Fibroblast of lung (primary cell): ENCODE data around the gene ZNF408.

ENCODE experiments used
- CTCF ChIP-seq, 2 donors: IDR thresholded peaks in 1 of 2; conservative IDR thresholded peaks in 1 of 2; 1 replicate in 1 of 2; 2 replicates in 1 of 2; pipeline ENCODE4 v1.5.1; 2011 to 2012; ENCODE audit warnings: low read length in 2 of 2, control low read depth in 1 of 2, inconsistent platforms in 1 of 2, low read depth in 1 of 2, mild to moderate bottlenecking in 1 of 2
- EZH2 ChIP-seq: IDR thresholded peaks from 2 replicates; pipeline ENCODE4 v1.5.1; 2012; ENCODE audit warnings: low read length, control low read depth, mild to moderate bottlenecking; ENCODE audit errors: missing control alignments

GRCh38 chr11:46664612-46665011, 36.2 kb upstream of the ZNF408 start:
- TF ChIP-seq CTCF (conservative IDR thresholded peaks at IDR 0.05 in 1 of 2, IDR thresholded peaks at IDR 0.05 in 1 of 2; ENCODE audit: low read depth in 1 of 2, low read length in 2 of 2) = no peak
- TF ChIP-seq EZH2 = no peak
